GM13977 (cell line): ENCODE results near the gene BEST1.

Experiments
- DNase-seq: peaks from one replicate; pipeline ENCODE4 v3.0.0; 2012; ENCODE audit warnings: low spot score
- CTCF ChIP-seq: IDR thresholded peaks from 2 replicates; pipeline ENCODE4 v1.5.1; 2012; ENCODE audit warnings: mild to moderate bottlenecking, control low read depth; ENCODE audit not compliant: insufficient read depth; ENCODE audit errors: extremely low read depth, missing control alignments
- in situ Hi-C: fragments of 300-500 bp; cut with MboI; formaldehyde crosslinking; loops from one replicate; pipeline ENCODE4 v1.12.0; 2022; ENCODE audit warnings: low sequenced_read_pairs, low pct_unique_long_range_greater_than_20kb, mixed read lengths, inconsistent platforms; ENCODE audit not compliant: unreplicated experiment

BEST1 gene

GRCh38 chr11:61926235-61926634 is 23.9 kb upstream of the BEST1 start:
- no peak for DNase-seq
- in situ Hi-C loops: no loop called here
- TF ChIP-seq CTCF: no peak

- no peak for TF ChIP-seq CTCF
- in situ Hi-C loops: no loop called here
- no peak for DNase-seq
Measured at GRCh38 chr11:61927501-61927900, 22.6 kb upstream of the BEST1 start.

- no peak for TF ChIP-seq CTCF
- no peak for DNase-seq
- in situ Hi-C loops: no loop called here
Measured at GRCh38 chr11:61928606-61929005, 21.5 kb upstream of the BEST1 start.

GRCh38 chr11:61930933-61931332 is 19.2 kb upstream of the BEST1 start:
- DNase-seq: no peak
- in situ Hi-C loops: no loop called here
- TF ChIP-seq CTCF: no peak

GRCh38 chr11:61935861-61936260 is 14.3 kb upstream of the BEST1 start:
- TF ChIP-seq CTCF: no peak
- in situ Hi-C loops: no loop called here
- no peak for DNase-seq

GRCh38 chr11:61940466-61940865 is 9.7 kb upstream of the BEST1 start:
- in situ Hi-C loops: no loop called here
- no peak for TF ChIP-seq CTCF
- DNase-seq: no peak

- in situ Hi-C loops: no loop called here
Measured at GRCh38 chr11:61945191-61945590, 5.0 kb upstream of the BEST1 start.

More at GRCh38 chr11:61945191-61945590, 5.0 kb upstream of the BEST1 start:
- DNase-seq: no peak
- no peak for TF ChIP-seq CTCF
